Thoracic aorta (tissue), 2 donors: ENCODE measurements around the gene SMIM12. TPM values are rescaled to one million over a fixed set of nuclear protein-coding genes. Genes with fewer than 3 reads are reported as not detected.
A peak's percentile ranks its signal among the peaks of the same experiment; 100 is the strongest.

Experiments
- ATAC-seq: fragments of 150-250 bp; one replicate; pipeline ENCODE4 v1.8.0; 2017; ENCODE audit warnings: low read depth; ENCODE audit not compliant: insufficient number of reproducible peaks, low FRiP score
- DNase-seq: peaks from one replicate; pipeline ENCODE4 v3.0.0-alpha.2; 2020; ENCODE audit warnings: low spot score
- H3K27ac ChIP-seq, 2 donors: fragments of 200-600 bp; sonication (generic); 1 replicate in 1 of 2; 2 replicates in 1 of 2; pipeline ENCODE4 v1.5.1; 2016; ENCODE audit warnings: mild to moderate bottlenecking in 2 of 2, moderate library complexity in 2 of 2
- H3K27me3 ChIP-seq: fragments of 200-600 bp; sonication (generic); replicated peaks from 2 replicates; pipeline ENCODE4 v1.6.0; 2016; ENCODE audit warnings: mild to moderate bottlenecking; ENCODE audit not compliant: insufficient read depth
- H3K36me3 ChIP-seq: fragments of 200-600 bp; sonication (generic); one replicate; pipeline ENCODE4 v1.5.1; 2016
- H3K4me1 ChIP-seq, 2 donors: fragments of 200-600 bp; sonication (generic); 1 replicate in 1 of 2; 2 replicates in 1 of 2; pipeline versions ENCODE4 v1.5.1 to v1.6.0; 2016; ENCODE audit warnings: low read depth in 2 of 2, mild to moderate bottlenecking in 1 of 2; ENCODE audit not compliant: control insufficient read depth in 1 of 2
- H3K4me3 ChIP-seq: fragments of 200-600 bp; sonication (generic); 2 replicates; pipeline ENCODE4 v1.5.1; 2016; ENCODE audit warnings: mild to moderate bottlenecking
- H3K9me3 ChIP-seq: fragments of 200-600 bp; sonication (generic); 2 replicates; pipeline ENCODE4 v1.5.1; 2016
- total RNA-seq, 2 donors: library from RNA; depleted of rRNA; stranded (reverse); fragments of >200 nt; gene quantifications; one replicate each; pipeline versions ENCODE4 v1.1.0 to v1.2.3, GENCODE V29; 2016
- TF ChIP-seq, protein P1 (sequence below): fragments of 200-600 bp; sonication (generic); IDR thresholded peaks from one replicate; pipeline ENCODE4 v1.5.1; 2019; ENCODE audit warnings: antibody characterized with exemption

SMIM12 gene
- total RNA-seq, 2 donors from 2014 or later, result 30.1 to 33.5 TPM

DNA sequence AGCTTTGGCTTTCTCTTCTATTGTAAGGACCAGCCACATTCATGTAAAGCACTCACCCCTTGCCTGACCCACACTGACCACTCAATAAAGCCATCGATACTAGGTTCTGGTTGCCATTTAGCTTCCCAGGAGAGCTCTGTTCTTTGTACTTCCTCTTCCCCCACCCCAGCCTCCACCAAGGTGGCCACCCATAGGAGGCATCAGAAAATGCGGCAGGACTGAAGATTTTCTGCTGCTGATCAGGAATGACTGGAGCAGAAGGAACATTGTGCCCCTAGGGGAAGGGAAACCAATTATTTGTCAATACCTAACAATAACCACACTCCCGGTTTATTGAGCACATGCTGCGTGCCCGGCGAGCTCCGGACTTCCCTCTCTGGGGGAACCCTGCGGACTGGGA is 5.2 kb upstream of the SMIM12 start:
- Histone ChIP-seq H3K27ac (no peak overlapping the region), H3K9me3 (no peaks in the 10 kb centered on the region), H3K36me3 (no peaks in the 10 kb centered on the region), H3K4me1 (peaks cover 6 to 13% of the 10 kb centered on the region in 2 donors), H3K27me3 (no peaks in the 10 kb centered on the region), H3K4me3 (no peak overlapping the region)
- no peak for DNase-seq
- TF ChIP-seq, protein P1, sequence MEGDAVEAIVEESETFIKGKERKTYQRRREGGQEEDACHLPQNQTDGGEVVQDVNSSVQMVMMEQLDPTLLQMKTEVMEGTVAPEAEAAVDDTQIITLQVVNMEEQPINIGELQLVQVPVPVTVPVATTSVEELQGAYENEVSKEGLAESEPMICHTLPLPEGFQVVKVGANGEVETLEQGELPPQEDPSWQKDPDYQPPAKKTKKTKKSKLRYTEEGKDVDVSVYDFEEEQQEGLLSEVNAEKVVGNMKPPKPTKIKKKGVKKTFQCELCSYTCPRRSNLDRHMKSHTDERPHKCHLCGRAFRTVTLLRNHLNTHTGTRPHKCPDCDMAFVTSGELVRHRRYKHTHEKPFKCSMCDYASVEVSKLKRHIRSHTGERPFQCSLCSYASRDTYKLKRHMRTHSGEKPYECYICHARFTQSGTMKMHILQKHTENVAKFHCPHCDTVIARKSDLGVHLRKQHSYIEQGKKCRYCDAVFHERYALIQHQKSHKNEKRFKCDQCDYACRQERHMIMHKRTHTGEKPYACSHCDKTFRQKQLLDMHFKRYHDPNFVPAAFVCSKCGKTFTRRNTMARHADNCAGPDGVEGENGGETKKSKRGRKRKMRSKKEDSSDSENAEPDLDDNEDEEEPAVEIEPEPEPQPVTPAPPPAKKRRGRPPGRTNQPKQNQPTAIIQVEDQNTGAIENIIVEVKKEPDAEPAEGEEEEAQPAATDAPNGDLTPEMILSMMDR, result no peak
- ATAC-seq, result no peak

DNA sequence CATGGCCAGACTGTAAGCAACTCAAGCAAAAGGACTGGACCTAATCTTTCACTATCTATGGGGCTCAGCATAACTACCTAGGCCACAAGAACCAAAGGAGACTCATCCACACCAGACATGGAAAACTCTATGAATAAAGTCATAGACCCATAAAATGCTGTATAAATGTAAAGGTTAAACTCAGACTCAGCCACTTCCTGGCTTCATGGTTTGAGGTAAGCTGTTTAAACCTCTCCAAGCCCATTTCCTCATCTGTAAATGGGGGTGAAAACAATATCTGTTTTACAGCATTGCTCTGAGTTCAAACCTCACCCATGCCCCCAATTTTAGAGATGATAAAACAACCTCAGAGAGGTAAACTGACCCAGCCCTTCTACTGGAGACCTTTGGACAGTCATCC is 4.0 kb upstream of the SMIM12 start:
- ATAC-seq, result no peak
- peaks cover 7 to 18% of the 10 kb centered on the region in 2 donors for H3K4me1 ChIP-seq
- no peak overlapping the region for H3K4me3 ChIP-seq
- H3K27ac ChIP-seq, result no peak overlapping the region
- no peaks in the 10 kb centered on the region for H3K9me3 ChIP-seq
- TF ChIP-seq, protein P1, result no peak
- no peaks in the 10 kb centered on the region for H3K36me3 ChIP-seq
- no peaks in the 10 kb centered on the region for H3K27me3 ChIP-seq
- no peak for DNase-seq

DNA sequence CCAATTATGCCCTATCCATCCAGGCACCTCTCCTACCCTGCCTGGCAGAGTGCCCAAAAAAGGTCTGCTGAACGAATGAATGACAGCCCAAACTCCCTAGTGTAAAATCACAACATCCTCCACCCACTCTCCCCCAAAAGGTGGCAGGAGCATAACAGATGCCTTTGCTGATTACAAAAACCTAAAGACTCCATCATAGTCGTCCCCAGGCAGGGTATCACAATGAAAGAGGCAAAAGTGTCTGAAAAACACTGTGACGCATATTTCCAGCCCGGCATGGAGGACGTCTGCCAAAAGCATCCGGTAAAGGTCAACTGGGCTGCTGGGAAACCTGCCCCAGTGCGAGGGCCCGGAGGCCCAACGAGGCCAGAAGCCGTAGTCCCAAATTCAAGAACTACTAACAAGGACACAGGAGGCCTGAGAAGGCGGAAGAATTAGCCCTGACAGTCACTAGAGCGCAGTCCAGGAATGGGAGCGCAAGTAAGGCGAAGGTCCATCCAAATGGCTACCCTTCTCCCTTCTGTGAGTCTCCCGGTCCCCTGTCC is 576 bp downstream of the SMIM12 start:
- Histone ChIP-seq H3K4me3 (peak overlapping the region; percentile 91), H3K36me3 (peaks cover 16% of the 10 kb centered on the region), H3K4me1 (peaks cover 11 to 22% of the 10 kb centered on the region in 2 donors), H3K27ac (peak overlapping the region; percentile 87 to 89), H3K27me3 (no peaks in the 10 kb centered on the region), H3K9me3 (no peaks in the 10 kb centered on the region)
- ATAC-seq (no peak), DNase-seq (no peak)
- TF ChIP-seq, protein P1, result no peak

DNA sequence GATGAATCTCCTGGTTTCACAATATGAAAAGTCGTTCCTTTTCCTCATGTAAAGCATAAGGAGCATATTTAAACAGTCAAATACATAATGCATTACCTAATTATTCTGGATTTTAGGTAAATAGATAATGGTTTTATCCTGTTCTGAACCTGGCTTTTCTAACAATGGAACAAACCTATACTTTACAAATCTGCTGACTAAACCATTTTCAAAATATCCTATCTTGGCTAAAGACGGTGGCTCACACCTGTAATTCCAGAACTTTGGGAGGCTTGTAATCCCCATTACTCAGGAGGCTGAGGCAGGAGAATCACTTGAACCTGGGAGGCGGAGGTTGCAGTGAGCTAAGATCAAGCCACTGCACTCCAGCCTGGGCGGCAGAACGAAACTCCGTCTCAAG is 2.9 kb downstream of the SMIM12 start:
- Histone ChIP-seq H3K4me3 (no peak overlapping the region), H3K36me3 (peaks cover 18% of the 10 kb centered on the region), H3K27ac (no peak overlapping the region), H3K4me1 (peaks cover 16 to 42% of the 10 kb centered on the region in 2 donors), H3K27me3 (no peaks in the 10 kb centered on the region), H3K9me3 (no peaks in the 10 kb centered on the region)
- ATAC-seq (no peak), DNase-seq (no peak)
- TF ChIP-seq, protein P1, result no peak

DNA sequence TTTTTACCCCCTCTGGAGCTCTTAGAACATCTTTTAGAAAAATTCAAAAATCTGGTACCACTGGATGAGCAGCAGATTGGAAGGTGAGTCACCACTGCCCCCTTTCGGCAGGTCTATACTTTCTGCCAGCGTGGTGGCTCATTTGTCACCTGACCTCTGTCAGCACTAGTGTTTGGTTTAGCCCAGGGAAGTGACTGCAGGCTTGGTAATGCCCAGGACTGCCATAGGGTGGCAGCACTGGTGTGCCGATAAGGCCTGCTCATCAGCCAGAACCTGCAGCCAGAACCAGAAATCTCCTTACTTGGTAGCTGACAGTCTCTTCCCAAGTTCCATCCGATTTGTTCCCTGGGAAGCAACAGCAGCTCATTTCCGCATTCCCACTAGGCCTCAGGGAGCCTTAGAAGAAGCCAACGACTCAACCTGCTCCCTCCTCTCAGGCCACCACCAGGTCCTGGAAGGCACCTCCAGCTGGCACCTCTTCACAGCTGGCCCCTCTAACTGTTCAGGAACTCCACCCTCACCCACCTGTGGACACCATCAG is 6.8 kb downstream of the SMIM12 start:
- no peaks in the 10 kb centered on the region for H3K27me3 ChIP-seq
- peaks cover 19 to 42% of the 10 kb centered on the region in 2 donors for H3K4me1 ChIP-seq
- TF ChIP-seq, protein P1, result peak; percentile 96
- peak overlapping the region; percentile 91 to 92 for H3K27ac ChIP-seq
- H3K9me3 ChIP-seq, result no peaks in the 10 kb centered on the region
- DNase-seq (peak; percentile 76), ATAC-seq (peak; percentile 83)
- peaks cover 18% of the 10 kb centered on the region for H3K36me3 ChIP-seq
- H3K4me3 ChIP-seq, result no peak overlapping the region
